HG03060 (cell line): Measurements from ENCODE around the gene TMED6.

Experiments
- ATAC-seq: cut with Tn5 transposase; IDR thresholded peaks from one replicate; pipeline ENCODE4 v1.9.1; 2021; ENCODE audit warnings: low read depth, moderate number of reproducible peaks; ENCODE audit not compliant: unreplicated experiment

The TMED6 gene

DNA sequence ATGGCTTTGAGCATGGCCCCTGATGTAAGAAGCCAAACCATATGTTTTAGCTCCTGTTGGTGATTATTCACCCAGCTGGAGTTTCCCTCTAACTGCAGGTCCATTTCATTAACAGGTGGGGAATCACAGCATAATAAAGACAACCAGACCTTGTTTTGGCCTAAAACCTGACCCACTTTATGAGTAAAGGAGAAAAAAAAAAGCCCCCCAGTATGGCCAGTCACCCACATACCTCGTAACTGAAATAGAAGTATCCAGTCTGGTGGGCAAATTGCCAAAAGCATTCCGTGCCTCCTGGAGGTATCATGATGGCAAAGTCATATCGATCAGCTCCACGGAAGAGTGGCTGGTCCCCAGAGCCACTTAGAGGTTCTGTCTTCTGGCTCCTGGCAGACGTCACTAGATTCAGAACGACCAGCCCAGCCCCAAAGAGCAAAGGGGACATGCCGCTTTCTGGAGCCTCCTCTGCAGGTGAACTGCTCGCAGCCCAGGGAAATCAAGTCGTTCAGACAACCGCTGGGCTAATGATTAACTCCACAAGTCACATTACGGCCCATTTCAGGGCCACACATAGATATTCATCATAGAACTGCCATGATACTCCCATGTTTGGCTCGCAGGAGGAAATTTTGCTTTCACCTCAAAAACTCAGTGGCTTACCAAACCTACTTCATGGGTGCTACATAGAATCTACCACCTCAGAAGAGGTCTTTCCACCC lies at the start of gene TMED6:
Gene TMED6 (minus strand): TSS at position 478 of the 719 bp plus-strand sequence. CDS start 33 bp downstream, at position 445.
- no peak for ATAC-seq

DNA sequence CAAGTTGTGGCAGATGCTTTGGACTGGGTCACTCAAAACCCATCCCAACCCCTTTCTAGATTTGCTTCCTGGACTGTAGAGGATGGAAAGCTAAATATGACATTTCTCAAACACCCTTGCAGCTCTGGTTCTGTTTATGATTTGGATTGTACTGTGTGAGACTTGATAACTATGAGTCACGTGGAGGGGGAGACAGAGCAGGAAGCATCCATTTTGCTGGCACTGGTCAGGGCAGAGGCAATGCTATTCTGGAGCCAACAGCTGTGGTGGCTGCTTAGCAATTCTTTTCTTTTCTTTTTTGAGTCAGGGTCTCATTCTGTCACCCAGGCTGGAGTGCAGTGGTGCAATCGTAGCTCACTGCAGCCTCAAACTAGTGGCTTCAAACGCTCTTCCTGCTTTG lies 47.8 kb upstream of the TMED6 start:
- ATAC-seq, result no peak

DNA sequence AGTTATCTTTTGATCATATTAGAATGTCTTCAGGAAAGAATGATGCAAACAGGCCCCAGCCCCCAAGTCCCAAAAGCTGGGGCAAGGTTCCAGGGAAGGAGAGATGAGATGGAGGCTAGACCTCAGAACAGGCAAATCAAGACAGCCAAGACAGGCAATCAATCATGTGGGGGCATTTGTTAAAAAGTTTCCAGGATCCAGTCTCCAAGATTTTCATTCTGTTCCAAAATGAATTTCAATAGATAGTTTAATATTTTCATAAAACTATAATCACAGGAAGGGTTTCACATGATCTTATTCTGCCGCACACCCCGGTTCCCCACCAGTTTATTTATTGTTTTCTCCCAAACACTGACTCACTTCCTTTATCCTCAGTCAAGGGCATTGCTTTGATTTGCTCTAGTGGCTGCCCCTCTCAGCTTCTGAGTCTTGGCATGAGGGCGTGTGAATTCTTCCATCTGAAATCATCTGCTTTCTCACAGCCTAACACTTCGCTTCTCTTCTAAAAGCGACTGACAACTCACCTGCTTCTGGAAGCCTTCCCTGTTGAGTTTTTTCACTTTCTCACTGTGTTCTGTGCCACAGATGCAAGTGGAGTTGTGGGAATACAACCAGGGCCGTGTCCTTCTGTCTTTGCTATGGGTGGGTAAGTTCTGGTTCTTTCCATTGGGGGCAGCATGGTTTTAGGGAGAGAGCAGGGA lies 46.4 kb upstream of the TMED6 start:
- no peak for ATAC-seq

DNA sequence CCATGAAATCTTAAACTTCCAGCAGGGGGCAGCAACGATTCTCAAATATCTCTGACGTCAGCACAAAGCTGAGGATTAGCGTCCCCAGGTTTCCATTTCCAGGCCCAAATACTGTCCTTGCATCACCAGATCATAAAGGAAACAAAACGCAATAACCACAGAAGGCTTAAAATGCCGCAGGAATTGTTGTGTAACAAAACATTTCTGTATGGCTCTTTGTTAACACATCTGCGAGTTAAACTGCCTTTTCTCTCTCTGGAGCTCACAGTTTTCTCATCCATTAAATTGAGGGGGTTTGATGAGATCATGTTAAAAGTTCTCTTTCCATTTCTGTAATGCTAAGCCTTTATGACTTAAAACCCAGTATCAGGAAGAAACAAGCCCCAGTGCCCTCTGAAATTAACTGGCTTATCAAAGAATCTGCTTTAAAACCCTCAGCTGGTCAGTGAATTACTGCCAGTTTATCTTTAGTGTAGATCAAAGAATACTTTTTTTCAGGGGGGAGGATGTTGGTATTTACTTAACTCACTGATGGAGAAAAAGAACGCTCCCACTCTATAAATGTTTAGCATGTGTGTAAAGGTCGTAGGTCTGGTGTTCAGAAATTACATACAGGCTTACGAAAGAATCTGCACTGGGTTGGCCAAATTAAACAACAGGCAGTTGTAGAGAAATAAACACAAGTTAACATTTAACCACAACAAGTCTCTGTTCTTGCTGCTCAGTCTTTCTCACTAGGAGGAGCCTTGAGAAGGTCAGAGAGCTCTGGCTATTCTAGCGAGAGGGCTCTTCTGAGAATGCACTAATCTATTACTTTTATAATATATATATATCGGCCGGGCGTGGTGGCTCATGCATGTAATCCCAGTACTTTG lies 44.8 kb upstream of the TMED6 start:
- no peak for ATAC-seq

DNA sequence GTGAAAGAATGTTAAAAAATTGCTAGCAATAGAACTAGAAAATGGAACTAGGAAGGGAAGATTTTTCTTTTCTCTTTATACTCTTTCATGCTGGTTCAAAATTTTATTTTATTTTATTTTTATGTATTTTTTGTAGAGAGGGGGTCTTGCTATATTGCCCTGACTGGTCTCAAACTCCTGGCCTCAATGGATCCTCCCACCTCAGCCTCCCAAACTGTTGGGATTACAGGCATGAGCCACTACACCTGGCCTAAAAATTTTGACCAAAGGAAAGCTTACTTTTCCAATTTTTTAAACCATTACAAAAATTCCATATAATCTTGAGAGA lies 44.2 kb upstream of the TMED6 start:
- ATAC-seq, result no peak

DNA sequence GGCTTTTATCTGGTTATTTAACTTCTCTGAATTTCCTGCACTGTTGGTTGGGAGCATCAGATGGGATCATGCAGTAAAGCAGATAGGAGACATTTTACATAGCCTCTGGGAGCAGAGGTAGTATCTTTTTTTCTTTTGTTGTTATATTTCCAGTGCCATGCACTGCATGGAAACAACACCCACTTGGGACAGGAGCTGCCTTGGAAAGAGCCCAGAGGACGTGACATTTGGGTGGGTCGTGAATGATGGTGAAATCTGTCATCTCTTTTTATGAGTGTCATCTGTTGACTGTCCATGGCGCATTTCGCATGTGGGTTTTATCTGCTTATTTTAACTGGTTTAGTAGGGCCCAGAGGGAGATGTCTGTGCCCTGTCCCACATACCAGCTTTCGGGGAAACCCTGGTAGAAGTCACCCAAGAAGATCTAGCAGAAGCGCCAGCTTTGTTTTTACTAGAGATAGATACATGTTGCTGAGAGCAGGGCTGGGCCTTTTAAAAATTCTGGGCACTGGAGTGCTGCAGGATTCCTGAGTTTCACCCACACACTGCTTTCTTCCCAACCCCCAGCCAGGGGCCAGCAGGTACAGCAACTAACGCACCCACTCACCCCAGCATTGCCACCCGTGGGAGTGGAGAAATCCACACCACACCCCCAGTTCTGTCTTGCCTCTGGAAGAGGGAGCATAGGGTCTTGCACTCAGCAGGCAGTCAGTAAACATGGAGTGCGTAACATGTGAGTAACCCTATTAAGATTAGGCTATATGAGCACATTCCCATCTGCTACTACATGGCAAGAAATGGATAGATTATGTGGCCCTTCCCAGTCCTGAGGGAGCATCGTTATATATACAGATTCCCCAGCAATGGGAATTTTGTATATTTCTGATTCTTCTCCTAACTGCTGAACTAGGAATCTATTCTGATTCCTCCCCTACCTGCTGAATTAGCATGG lies 42.6 kb upstream of the TMED6 start:
- ATAC-seq, result no peak

DNA sequence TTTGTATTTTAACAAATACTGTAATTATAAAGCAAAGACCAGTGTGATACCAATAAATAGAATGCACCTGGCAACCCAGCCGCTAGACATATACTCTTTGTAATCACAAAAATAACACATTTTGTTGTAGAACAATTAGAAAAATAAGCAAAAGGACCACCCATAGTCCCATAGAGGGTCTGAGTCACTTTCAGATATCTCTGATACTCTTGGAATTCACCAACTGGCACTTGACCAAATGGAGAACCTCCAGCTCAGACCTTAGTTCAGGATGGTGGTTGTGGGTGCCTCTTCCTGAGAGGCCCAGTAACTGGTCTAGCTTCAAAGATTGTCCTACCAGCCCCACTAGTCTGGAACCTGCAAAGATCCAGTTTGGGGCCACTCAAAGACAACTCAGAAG lies 35.0 kb upstream of the TMED6 start:
- ATAC-seq, result no peak

DNA sequence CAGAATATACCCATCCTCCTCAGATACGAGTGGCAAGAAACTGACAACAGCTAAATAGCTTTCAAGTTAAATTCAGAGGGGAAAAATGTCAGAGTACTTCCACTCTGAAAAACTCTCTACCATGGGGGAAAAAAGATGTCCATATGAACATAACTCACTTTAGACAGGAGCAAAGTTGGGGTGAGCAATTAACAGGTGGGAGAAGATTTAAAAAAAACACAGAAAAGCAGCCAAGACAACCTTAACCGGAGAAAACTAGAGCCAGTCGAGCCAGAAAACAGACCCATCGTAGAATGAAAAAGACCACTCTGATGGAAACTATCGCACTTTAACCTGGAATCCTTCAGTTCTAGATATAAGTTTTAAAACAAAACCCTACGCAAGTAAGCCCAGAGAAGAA lies 33.4 kb upstream of the TMED6 start:
- no peak for ATAC-seq

DNA sequence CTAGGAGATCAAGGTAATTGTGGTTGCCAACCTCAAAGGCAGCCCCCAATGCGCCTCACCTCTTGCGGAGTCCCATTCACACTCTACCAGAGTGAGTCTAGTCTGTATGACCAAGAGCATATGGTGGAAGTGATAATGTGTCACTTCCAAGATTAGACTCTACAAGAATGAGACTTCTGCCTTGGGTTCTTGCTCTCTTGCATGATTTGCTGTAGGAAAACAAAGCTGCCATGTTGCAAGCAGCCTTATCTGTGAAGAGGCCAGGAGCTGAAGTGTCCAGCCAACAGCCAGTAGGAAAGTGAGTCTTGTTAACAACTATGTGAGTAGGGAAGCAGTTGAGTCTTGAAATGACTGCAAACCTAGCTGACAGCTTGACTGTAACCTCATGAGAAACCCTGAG lies 30.8 kb upstream of the TMED6 start:
- no peak for ATAC-seq

DNA sequence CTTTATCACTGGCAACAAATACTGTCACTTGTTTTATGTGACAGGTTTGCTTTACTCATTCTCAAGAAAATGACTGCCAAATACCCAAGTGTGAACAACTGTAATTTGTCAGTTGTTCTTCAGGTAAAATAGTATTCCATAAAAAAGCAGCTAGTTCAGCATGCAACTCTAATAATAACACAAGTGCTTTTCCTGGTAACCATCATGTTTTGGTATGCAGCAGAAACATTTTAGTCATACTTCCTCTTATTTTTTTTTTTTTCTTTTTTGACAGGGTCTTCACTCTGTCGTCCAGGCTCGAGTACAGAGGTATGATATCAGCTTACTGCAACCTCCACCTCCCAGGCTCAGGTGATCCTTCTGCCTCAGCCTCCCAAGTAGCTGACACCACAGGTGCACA lies 29.6 kb upstream of the TMED6 start:
- no peak for ATAC-seq

DNA sequence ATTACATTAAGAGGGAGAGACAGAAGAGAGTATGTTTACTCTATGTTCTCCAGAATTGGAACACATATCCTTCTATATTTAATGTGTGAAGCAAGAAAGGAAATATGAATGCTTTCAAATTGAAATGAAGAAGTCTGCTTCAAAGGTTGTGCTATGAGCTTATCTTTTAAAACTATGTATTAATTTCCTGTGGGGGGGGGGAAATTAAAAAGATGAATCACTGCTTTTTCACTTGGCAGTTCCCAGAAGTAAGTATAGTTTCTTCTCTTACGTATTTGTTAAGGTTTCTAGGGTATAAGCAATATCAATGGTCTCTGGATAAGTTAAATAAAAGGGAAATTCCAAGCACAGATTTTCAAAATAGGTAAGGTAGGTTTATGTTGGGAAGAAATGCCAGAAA lies 27.2 kb upstream of the TMED6 start:
- ATAC-seq, result no peak

DNA sequence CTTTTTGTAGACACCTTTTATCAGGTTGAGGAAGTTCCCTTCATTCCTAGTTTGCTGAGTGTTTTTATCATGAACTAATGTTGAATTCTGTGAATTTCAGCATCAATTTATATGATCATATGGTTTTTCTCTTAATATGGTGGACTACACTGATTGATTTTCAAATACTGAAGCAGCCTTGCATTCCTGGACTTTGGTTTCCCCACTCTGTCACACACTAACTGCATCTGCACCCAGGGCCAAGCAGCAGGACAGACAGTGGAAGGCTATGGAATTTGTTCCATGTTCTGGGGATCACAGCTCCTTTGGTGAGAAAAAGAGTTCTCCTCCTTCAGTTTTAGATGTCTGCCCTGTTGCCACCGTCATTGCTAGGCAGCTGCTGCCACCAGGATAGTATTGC lies 26.4 kb upstream of the TMED6 start:
- ATAC-seq, result no peak

DNA sequence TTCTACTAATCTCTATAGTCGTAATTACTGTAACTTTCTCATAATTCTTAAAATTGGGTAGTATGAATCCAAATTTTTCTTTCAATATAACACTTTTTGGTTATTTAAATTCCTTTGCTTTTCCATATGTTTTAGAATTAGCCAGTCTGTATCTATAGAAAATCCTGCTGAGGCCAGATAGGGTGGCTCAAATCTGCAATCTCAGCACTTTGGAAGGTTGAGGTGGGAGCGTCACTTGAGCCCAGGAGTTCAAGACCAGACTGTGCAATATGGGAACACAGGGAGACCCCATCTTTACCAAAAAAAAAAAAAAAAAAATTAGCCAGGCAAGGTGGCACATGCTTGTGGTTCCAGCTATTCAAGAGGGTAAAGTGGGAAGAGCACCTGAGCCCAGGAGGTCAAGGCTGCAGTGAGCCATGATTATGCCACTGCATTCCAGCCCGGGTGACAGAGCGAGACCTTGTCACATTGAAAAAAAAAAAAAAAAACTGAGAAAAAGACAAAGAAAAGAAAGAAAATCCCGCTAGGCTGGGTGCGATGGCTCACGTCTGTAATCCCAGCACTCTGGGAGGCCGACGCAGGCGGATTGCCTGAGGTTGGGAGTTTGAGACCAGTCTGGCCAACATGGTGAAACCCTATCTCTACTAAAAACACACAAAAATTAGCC lies 24.9 kb upstream of the TMED6 start:
- no peak for ATAC-seq

DNA sequence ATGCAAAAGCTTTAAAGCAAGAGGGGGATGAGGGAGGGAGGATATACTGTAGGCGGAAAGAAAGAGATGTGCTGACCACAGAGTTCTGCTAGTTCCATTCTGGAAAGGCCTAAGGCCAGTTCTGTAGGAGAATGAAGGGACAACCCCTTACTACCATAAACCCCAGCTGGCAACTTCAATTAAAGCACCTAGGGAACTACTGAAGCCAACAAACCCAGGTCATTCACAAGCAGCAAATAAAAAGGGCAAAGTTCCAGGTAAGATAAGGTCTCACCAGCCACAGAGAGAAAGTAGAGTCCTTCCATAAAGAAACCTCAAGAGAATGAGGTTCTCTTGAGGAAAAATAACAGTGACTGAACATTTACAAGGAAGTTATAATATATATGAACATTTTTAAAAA lies 21.4 kb upstream of the TMED6 start:
- no peak for ATAC-seq

DNA sequence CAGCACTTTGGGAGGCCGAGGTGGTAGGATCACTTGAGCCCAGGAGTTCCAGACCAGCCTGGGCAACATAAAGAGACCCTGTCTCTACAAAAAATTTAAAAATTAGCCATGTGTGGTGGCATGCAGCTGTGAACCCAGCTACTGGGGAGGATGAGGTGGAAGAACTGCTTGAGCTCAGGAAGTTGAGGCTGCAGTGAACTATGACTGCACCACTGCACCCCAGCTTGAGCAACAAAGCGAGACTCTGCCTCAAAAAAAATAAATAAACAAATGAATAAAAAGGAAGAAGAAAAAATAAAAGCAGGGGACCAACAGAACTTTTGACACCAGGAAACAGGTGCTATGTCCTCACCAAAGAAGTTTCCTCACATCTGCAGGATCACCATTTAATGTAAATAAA lies 20.0 kb upstream of the TMED6 start:
- no peak for ATAC-seq

DNA sequence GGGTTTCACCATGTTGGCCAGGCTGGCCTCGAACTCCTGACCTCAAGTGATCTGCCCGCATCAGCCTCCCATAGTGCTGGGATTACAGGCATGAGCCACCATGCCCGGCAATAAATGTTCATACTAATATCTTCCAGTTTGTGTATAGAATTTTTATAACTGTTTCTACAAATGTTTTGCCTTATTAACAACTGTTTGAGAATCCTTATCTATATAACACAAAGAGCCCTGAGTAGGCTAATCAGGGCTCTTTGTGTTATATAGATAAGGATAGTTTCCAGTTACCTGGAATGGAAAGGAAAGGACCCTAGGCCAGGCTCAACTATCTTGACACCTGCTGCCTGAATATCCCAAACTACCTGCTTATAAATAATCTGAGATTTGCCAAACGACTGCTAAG lies 17.3 kb upstream of the TMED6 start:
- no peak for ATAC-seq

DNA sequence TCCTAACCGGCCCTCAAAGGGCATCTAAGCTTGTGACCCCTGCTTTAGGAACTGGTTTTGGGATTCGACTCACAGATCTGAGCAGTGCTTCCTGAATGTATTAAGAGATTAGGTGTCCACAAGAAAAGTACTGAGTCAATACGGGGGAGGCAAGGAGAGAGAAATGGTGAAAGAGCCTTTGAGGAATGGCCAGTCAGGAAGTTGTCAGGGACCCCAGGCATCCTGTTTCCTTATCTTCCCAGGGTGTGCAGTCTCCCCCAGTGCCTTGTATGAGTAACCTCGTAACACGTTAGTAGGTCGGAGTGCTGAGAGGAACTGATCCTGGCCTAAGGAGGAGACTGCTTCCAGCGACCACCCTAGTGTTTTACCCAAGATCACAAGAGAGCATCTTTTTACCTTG lies 16.4 kb upstream of the TMED6 start:
- no peak for ATAC-seq

DNA sequence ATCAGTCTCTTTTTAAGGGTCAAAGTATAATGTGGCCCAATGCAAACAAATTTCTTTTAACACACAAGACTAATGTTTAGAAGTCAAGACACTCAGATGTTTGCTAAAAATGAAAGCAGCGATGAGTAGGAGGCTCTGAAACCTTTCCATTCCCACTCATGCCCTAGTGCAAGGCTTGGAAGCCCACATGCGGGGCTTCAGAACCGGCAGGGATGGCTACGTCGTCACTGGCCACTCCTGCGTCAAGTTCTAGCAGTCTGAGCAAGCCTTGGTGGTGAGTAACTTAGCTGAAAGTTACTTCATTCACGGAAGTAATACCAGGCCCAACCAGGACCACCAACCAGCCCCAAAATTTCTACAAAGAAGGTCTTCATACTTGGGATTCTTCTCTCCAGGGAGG lies 14.8 kb upstream of the TMED6 start:
- no peak for ATAC-seq

DNA sequence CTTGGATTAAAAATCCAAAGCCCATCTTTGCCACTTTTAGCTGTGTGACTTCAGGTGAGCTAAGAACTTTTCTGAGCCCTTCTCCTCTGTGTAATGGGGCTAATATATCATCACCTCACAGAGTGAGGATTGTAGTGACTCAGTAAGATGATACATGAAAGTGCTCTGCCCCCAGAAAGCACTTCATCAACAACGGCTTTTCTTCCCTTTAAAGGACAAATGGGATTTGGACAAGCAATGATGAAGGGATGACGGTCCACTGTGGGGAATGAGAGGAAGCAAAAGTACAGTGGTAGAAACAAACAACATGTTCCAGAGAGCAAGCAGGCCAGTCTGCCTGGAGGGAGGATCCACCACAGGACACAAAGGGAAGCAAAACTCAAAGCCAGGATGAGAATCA lies 14.3 kb upstream of the TMED6 start:
- ATAC-seq, result no peak

DNA sequence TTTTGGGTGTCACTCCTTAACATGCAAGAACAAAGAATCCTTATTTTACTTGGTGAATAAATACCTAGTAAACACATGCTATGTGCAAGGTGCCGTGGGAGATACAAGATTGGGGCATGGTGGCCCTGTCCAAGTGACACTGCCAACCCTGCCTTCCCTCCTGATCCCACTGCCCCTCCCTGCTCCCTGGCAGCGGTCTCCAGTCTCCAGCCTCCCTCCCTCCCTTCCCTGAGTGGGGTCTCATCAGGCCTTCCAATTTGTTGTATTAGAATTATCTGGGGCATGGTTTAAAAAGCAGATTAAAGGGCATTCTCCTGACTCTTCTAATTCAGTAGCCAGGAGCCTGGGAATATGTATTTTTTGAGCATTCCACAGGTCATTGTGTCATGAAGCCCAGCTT lies 12.5 kb upstream of the TMED6 start:
- ATAC-seq, result no peak
